Measurements from ENCODE around the gene LARGE1. TPM values are rescaled to one million over a fixed set of nuclear protein-coding genes. Genes with fewer than 3 reads are reported as not detected.

Gene LARGE1
- total RNA-seq, 1 experiment from 2014 or later = 5.8 TPM

DNA sequence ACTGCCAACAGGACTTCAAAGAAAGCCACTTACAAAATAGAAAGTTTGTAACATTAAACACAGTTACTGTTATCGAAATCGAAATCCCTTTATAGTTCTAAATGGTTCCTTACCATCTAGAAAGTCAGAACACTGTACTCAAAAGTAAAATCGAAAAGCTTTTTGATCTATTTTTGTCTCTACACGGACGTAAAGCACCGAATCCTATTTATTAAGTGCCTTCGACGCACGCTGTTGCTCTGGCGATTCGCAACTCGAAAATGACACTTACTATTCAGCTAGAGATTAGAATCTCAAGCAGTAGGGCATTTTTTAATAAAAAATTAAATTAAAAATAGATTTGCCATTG is 78.3 kb downstream of the LARGE1 start:
- Histone ChIP-seq H3K36me3 (ENCODE audit: control insufficient read depth, insufficient read depth, low read length) (no peaks in the 10 kb centered on the region), H3K4me3 (ENCODE audit: low read depth, low read length) (no peak overlapping the region), H3K27me3 (replicated peaks; ENCODE audit: control insufficient read depth, insufficient read depth, low read length) (no peaks in the 10 kb centered on the region), H3K4me1 (no peaks in the 10 kb centered on the region), H3K9me3 (no peaks in the 10 kb centered on the region)
- CTCF ChIA-PET = no interaction called here
- POLR2A ChIA-PET = no interaction called here
- no peaks in the 10 kb centered on the region for H3K27me3 Mint-ChIP-seq (ENCODE audit: insufficient read depth, unreplicated experiment)
- H3K9me3 Mint-ChIP-seq (ENCODE audit: unreplicated experiment) = peaks cover 15% of the 10 kb centered on the region
- TF ChIP-seq, protein P1, sequence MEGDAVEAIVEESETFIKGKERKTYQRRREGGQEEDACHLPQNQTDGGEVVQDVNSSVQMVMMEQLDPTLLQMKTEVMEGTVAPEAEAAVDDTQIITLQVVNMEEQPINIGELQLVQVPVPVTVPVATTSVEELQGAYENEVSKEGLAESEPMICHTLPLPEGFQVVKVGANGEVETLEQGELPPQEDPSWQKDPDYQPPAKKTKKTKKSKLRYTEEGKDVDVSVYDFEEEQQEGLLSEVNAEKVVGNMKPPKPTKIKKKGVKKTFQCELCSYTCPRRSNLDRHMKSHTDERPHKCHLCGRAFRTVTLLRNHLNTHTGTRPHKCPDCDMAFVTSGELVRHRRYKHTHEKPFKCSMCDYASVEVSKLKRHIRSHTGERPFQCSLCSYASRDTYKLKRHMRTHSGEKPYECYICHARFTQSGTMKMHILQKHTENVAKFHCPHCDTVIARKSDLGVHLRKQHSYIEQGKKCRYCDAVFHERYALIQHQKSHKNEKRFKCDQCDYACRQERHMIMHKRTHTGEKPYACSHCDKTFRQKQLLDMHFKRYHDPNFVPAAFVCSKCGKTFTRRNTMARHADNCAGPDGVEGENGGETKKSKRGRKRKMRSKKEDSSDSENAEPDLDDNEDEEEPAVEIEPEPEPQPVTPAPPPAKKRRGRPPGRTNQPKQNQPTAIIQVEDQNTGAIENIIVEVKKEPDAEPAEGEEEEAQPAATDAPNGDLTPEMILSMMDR (IDR thresholded peaks at IDR 0.05; ENCODE audit: insufficient read depth in 1 of 2, low read depth in 1 of 2, low read length in 1 of 2, severe bottlenecking in 1 of 2, unreplicated experiment in 1 of 2) = no peak
- H3K36me3 Mint-ChIP-seq (ENCODE audit: insufficient read depth, unreplicated experiment) = no peaks in the 10 kb centered on the region
- no peak overlapping the region for H3K4me3 Mint-ChIP-seq (ENCODE audit: unreplicated experiment)
- BruUV-seq (replicated peaks) = no TSS peak
- intact Hi-C loops (cut with micrococcal nuclease; ENCODE audit: unreplicated experiment) = no loop called here
- H3K27ac Mint-ChIP-seq (ENCODE audit: unreplicated experiment) = no peak overlapping the region
- H3K4me1 Mint-ChIP-seq (ENCODE audit: low read depth, unreplicated experiment) = no peaks in the 10 kb centered on the region
- DNase-seq = no peak

DNA sequence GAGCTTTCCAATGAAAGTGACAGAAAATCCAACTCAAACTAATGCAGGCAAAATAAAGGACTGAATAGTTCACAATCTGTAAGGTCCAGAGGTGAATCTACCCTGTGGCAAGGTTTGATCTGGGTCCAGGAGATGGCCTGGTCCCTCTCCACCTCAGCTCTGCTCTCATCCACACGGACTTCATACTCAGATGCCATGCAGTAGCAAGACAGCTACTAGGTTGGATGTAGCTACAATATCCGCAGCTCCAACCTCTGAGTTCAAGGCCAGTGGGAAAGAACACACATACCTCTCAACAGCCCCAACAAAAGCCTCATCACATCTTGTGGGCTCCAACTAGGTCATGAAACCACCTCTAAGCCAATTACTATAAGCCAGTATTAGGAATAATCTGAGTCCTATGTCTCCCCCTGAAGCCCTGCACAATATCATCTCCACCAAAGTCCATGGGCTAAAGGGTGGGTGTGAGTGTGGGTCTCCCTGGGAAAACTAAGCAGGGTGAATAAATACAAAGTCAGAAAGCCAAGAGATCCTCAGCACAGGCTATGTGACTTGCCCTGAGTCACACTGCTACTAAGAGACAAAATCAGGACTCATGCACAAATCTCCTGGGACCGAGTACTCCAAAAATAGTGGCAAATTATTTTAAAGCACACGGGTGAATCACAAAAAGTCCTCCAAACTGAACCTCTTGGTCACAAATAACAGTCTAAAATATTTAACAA is 78.8 kb downstream of the LARGE1 start:
- Mint-ChIP-seq H3K9me3 (ENCODE audit: unreplicated experiment) (peaks cover 11% of the 10 kb centered on the region), H3K4me1 (ENCODE audit: low read depth, unreplicated experiment) (no peaks in the 10 kb centered on the region), H3K4me3 (ENCODE audit: unreplicated experiment) (no peak overlapping the region), H3K27me3 (ENCODE audit: insufficient read depth, unreplicated experiment) (no peaks in the 10 kb centered on the region), H3K27ac (ENCODE audit: unreplicated experiment) (no peak overlapping the region), H3K36me3 (ENCODE audit: insufficient read depth, unreplicated experiment) (no peaks in the 10 kb centered on the region)
- H3K36me3 ChIP-seq (ENCODE audit: control insufficient read depth, insufficient read depth, low read length) = no peaks in the 10 kb centered on the region
- no peaks in the 10 kb centered on the region for H3K27me3 ChIP-seq (replicated peaks; ENCODE audit: control insufficient read depth, insufficient read depth, low read length)
- TF ChIP-seq, protein P1 (IDR thresholded peaks at IDR 0.05; ENCODE audit: insufficient read depth in 1 of 2, low read depth in 1 of 2, low read length in 1 of 2, severe bottlenecking in 1 of 2, unreplicated experiment in 1 of 2) = no peak
- CTCF ChIA-PET = no interaction called here
- intact Hi-C loops (cut with micrococcal nuclease; ENCODE audit: unreplicated experiment) = no loop called here
- BruUV-seq (replicated peaks) = no TSS peak
- POLR2A ChIA-PET = no interaction called here
- H3K4me1 ChIP-seq = no peaks in the 10 kb centered on the region
- DNase-seq = no peak
- no peak overlapping the region for H3K4me3 ChIP-seq (ENCODE audit: low read depth, low read length)
- H3K9me3 ChIP-seq = no peaks in the 10 kb centered on the region

DNA sequence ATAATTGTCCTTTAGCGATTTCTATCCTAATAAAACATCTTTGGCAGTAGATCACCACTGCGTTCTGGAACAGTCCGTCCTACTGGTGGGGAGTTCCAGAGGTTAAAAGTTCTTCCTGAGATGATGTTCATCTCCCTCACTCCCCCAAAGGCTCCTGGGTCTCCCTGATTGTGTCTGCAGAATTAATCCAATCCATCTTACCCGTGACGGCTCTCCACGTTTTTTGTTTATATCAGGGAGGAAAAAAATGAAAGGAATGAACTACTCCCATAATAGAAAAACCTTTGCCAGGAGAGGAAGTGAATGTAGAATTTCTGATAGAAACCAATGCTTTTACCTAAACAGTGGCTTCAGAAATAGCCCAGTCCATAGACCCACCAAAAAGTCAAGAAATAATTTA is 81.6 kb downstream of the LARGE1 start:
- H3K27me3 Mint-ChIP-seq (ENCODE audit: insufficient read depth, unreplicated experiment) = no peaks in the 10 kb centered on the region
- H3K27ac Mint-ChIP-seq (ENCODE audit: unreplicated experiment) = no peak overlapping the region

More for the DNA sequence above, 81.6 kb downstream of the LARGE1 start:
- no peak for DNase-seq
- Histone ChIP-seq H3K36me3 (ENCODE audit: control insufficient read depth, insufficient read depth, low read length) (no peaks in the 10 kb centered on the region), H3K4me3 (ENCODE audit: low read depth, low read length) (no peak overlapping the region), H3K4me1 (no peaks in the 10 kb centered on the region), H3K27me3 (replicated peaks; ENCODE audit: control insufficient read depth, insufficient read depth, low read length) (no peaks in the 10 kb centered on the region), H3K9me3 (no peaks in the 10 kb centered on the region)
- no TSS peak for BruUV-seq (replicated peaks)
- ChIA-PET POLR2A (no interaction called here), CTCF (no interaction called here)
- intact Hi-C loops (cut with micrococcal nuclease; ENCODE audit: unreplicated experiment) = no loop called here
- TF ChIP-seq, protein P1 (IDR thresholded peaks at IDR 0.05; ENCODE audit: insufficient read depth in 1 of 2, low read depth in 1 of 2, low read length in 1 of 2, severe bottlenecking in 1 of 2, unreplicated experiment in 1 of 2) = no peak
- Mint-ChIP-seq H3K4me3 (ENCODE audit: unreplicated experiment) (no peak overlapping the region), H3K4me1 (ENCODE audit: low read depth, unreplicated experiment) (no peaks in the 10 kb centered on the region), H3K36me3 (ENCODE audit: insufficient read depth, unreplicated experiment) (no peaks in the 10 kb centered on the region), H3K9me3 (ENCODE audit: unreplicated experiment) (no peaks in the 10 kb centered on the region)
